HCT116 (cell line): ENCODE data around the gene PTGS1. TPM values are rescaled to one million over a fixed set of nuclear protein-coding genes. Genes with fewer than 3 reads are reported as not detected.

ENCODE experiments used
- ATAC-seq: fragments of 200-7000 bp; cut with Tn5 transposase; 2 replicates; pipeline ENCODE4 v1.9.1; 2020; ENCODE audit warnings: mild to moderate bottlenecking, moderate library complexity
- BruUV-seq: library from RNA; stranded (reverse); fragments of 400-500 nt; replicated peaks from 2 replicates; lab custom pipeline; 2021; lab: Mats Ljungman, UMichigan
- CTCF ChIA-PET: fragments of 300-600 bp; sonication (Branson Sonifier 250); formaldehyde crosslinking; loops from one replicate; lab custom pipeline; 2021; ENCODE audit warnings: antibody characterized with exemption; lab: Charles Lee
- POLR2A ChIA-PET: fragments of 300-600, 350-600 bp; sonication (Branson Sonifier 250); formaldehyde crosslinking; loops from one replicate; lab custom pipeline; 2021; ENCODE audit warnings: antibody characterized with exemption; lab: Charles Lee
- RAD21 ChIA-PET, 2 experiments: fragments of 300-600 bp; sonication (Branson Sonifier 250); formaldehyde crosslinking; loops; one replicate each; lab custom pipeline; 2023; ENCODE audit warnings: low total read pairs in 2 of 2; ENCODE audit not compliant: uncharacterized antibody in 2 of 2, unreplicated experiment in 2 of 2, low non-redundant PET in 1 of 2; lab: Charles Lee
- DNase-seq: peaks from one replicate; pipeline ENCODE4 v3.0.0-alpha.2; 2010; ENCODE audit warnings: low read depth, low spot score
- H2AFZ ChIP-seq: fragments of 200-600 bp; shearing (Covaris generic), sonication (generic); 2 replicates; pipeline ENCODE4 v1.6.1; 2017; ENCODE audit warnings: low read depth, mixed run types, mixed read lengths, antibody characterized with exemption, low read length; ENCODE audit not compliant: poor library complexity, severe bottlenecking
- H3K27ac ChIP-seq: 2 replicates; pipeline ENCODE4 v1.5.1; 2012; ENCODE audit warnings: low read depth, low read length
- H3K27me3 ChIP-seq: fragments of 200-600 bp; sonication (generic); 2 replicates; pipeline ENCODE4 v1.6.1; 2016; ENCODE audit warnings: mixed run types, low read length, mixed read lengths; ENCODE audit not compliant: insufficient read depth
- H3K36me3 ChIP-seq, 2 experiments: fragments of 200-500 bp in 1 of 2; fragments of 200-600 bp in 1 of 2; sonication (Bioruptor generic) in 1 of 2; sonication (generic) in 1 of 2; 2 replicates each; pipeline versions ENCODE4 v1.5.1 to v1.6.1; 2014 to 2016; ENCODE audit warnings: low read length in 2 of 2, inconsistent platforms in 1 of 2, mixed read lengths in 1 of 2, mixed run types in 1 of 2; ENCODE audit not compliant: insufficient read depth in 2 of 2, control insufficient read depth in 1 of 2
- H3K4me1 ChIP-seq, 2 experiments: fragments of 200-600 bp in 1 of 2; sonication (generic) in 1 of 2; 2 replicates each; pipeline versions ENCODE4 v1.5.1 to v1.6.1; 2012 to 2017; ENCODE audit warnings: low read length in 2 of 2, inconsistent platforms in 1 of 2, mild to moderate bottlenecking in 1 of 2, mixed read lengths in 1 of 2, mixed run types in 1 of 2, moderate library complexity in 1 of 2; ENCODE audit not compliant: insufficient read depth in 2 of 2, control insufficient read depth in 1 of 2
- H3K4me2 ChIP-seq: fragments of 200-600 bp; sonication (generic); 2 replicates; pipeline ENCODE4 v1.6.1; 2017; ENCODE audit warnings: mixed run types, low read length, mixed read lengths
- H3K4me3 ChIP-seq, 2 experiments: fragments of 200-600 bp in 1 of 2; sonication (generic) in 1 of 2; replicated peaks in 1 of 2; 2 replicates each; pipeline ENCODE4 v1.5.1; 2011 to 2016; ENCODE audit warnings: low read length in 2 of 2, control low read depth in 1 of 2, low read depth in 1 of 2, mild to moderate bottlenecking in 1 of 2, mixed read lengths in 1 of 2, mixed run types in 1 of 2
- H3K79me2 ChIP-seq: fragments of 200-600 bp; sonication (generic); 2 replicates; pipeline ENCODE4 v1.6.1; 2017; ENCODE audit warnings: mild to moderate bottlenecking, mixed run types, low read length, moderate library complexity, mixed read lengths; ENCODE audit not compliant: insufficient read depth
- H3K9ac ChIP-seq: fragments of 200-600 bp; sonication (generic); 2 replicates; pipeline ENCODE4 v1.6.1; 2016; ENCODE audit warnings: low read length, mixed read lengths
- H3K9me2 ChIP-seq: fragments of 200-600 bp; sonication (generic), shearing (Covaris generic); 2 replicates; pipeline ENCODE4 v1.6.1; 2017; ENCODE audit warnings: mixed run types, mild to moderate bottlenecking, moderate library complexity; ENCODE audit not compliant: insufficient read depth
- H3K9me3 ChIP-seq, 2 experiments: fragments of 200-500 bp in 1 of 2; fragments of 200-600 bp in 1 of 2; sonication (Bioruptor generic) in 1 of 2; sonication (generic) in 1 of 2; 2 replicates each; pipeline ENCODE4 v1.6.1; 2014 to 2017; ENCODE audit warnings: low read length in 2 of 2, mixed read lengths in 2 of 2, inconsistent platforms in 1 of 2, low read depth in 1 of 2, mild to moderate bottlenecking in 1 of 2, mixed run types in 1 of 2, moderate library complexity in 1 of 2; ENCODE audit not compliant: control insufficient read depth in 1 of 2, insufficient read depth in 1 of 2
- H4K20me1 ChIP-seq: fragments of 200-600 bp; sonication (generic), shearing (Covaris generic); 2 replicates; pipeline ENCODE4 v1.6.1; 2017; ENCODE audit warnings: mixed run types, mild to moderate bottlenecking, moderate library complexity; ENCODE audit not compliant: insufficient read depth
- ATF3 ChIP-seq: IDR thresholded peaks from 2 replicates; pipeline ENCODE4 v1.6.1; 2012
- CEBPB ChIP-seq: IDR thresholded peaks from 2 replicates; pipeline ENCODE4 v1.6.1; 2012; ENCODE audit warnings: low read depth
- CTCF ChIP-seq, 3 experiments: fragments of 200-600 bp in 1 of 3; sonication (generic) in 1 of 3; IDR thresholded peaks in 2 of 3; conservative IDR thresholded peaks in 1 of 3; 2 replicates each; pipeline ENCODE4 v1.5.1; 2012 to 2017; ENCODE audit warnings: low read depth in 2 of 3, low read length in 2 of 3, antibody characterized with exemption in 1 of 3, borderline replicate concordance in 1 of 3, control low read depth in 1 of 3, mild to moderate bottlenecking in 1 of 3, mixed read lengths in 1 of 3, mixed run types in 1 of 3, moderate library complexity in 1 of 3; ENCODE audit not compliant: insufficient read depth in 1 of 3
- ELF1 ChIP-seq: IDR thresholded peaks from 2 replicates; pipeline ENCODE4 v1.6.1; 2012; ENCODE audit warnings: low read depth, borderline replicate concordance
- EZH2 ChIP-seq: fragments of 200-600 bp; sonication (generic); IDR thresholded peaks from 2 replicates; pipeline ENCODE4 v1.6.1; 2017; ENCODE audit warnings: antibody characterized with exemption, mixed run types
- EZH2phosphoT487 ChIP-seq: fragments of 200-600 bp; IDR thresholded peaks from 2 replicates; pipeline ENCODE4 v1.6.1; 2018; ENCODE audit warnings: antibody characterized with exemption, borderline replicate concordance
- FOSL1 ChIP-seq: IDR thresholded peaks from 2 replicates; pipeline ENCODE4 v1.6.1; 2012; ENCODE audit warnings: low read depth
- JUND ChIP-seq: IDR thresholded peaks from 2 replicates; pipeline ENCODE4 v1.6.1; 2012
- MAX ChIP-seq: IDR thresholded peaks from 2 replicates; pipeline ENCODE4 v1.6.1; 2012
- POLR2A ChIP-seq: IDR thresholded peaks from 2 replicates; pipeline ENCODE4 v1.7.0; 2011; ENCODE audit warnings: borderline replicate concordance; ENCODE audit not compliant: insufficient read depth, insufficient read length; ENCODE audit errors: extremely low read depth
- POLR2AphosphoS5 ChIP-seq: IDR thresholded peaks from 2 replicates; pipeline ENCODE4 v1.6.1; 2011; ENCODE audit warnings: mild to moderate bottlenecking, low read depth, low read length, moderate library complexity
- SP1 ChIP-seq: IDR thresholded peaks from 2 replicates; pipeline ENCODE4 v1.6.1; 2012; ENCODE audit warnings: low read depth
- YY1 ChIP-seq: IDR thresholded peaks from 2 replicates; pipeline ENCODE4 v1.6.1; 2011; ENCODE audit warnings: low read length, low read depth, moderate library complexity, mild to moderate bottlenecking; ENCODE audit not compliant: insufficient replicate concordance; ENCODE audit errors: extremely low read depth
- ZBTB33 ChIP-seq: IDR thresholded peaks from 2 replicates; pipeline ENCODE4 v1.6.1; 2011; ENCODE audit warnings: mild to moderate bottlenecking, low read length, moderate library complexity; ENCODE audit not compliant: insufficient replicate concordance; ENCODE audit errors: extremely low read depth
- intact Hi-C: fragments of 100-400 bp; cut with micrococcal nuclease; formaldehyde crosslinking; loops from 2 replicates; pipeline ENCODE4 v1.10.0; 2022
- total RNA-seq: library from RNA; stranded (reverse); gene quantifications from one replicate; pipeline ENCODE4 v1.2.1, GENCODE V29; 2021; ENCODE audit not compliant: unreplicated experiment

PTGS1 gene
- total RNA-seq, 1 experiment from 2014 or later = 3.5 TPM

- BruUV-seq = no TSS peak
- intact Hi-C loops = no loop called here
- Histone ChIP-seq H3K9ac (no peak overlapping the region), H2AFZ (no peak overlapping the region), H3K9me3 (no peaks in the 10 kb centered on the region), H3K27me3 (no peaks in the 10 kb centered on the region), H3K9me2 (no peaks in the 10 kb centered on the region), H3K36me3 (no peaks in the 10 kb centered on the region), H3K4me1 (peaks cover 4 to 5% of the 10 kb centered on the region in 2 experiments; a peak in 2 of 4 replicates), H3K79me2 (no peaks in the 10 kb centered on the region), H3K4me3 (no peak overlapping the region), H3K4me2 (no peak overlapping the region), H3K27ac (no peak overlapping the region), H4K20me1 (no peaks in the 10 kb centered on the region)
- ChIA-PET RAD21 (no interaction called here), CTCF (interaction anchor here (1.2 to 1.7 kb wide), 3 partner anchors 116 to 240 kb away, joined by 3 to 6 read pairs (median 3); no protein-coding TSS in a partner anchor), POLR2A (no interaction called here)
- DNase-seq = no peak
- ATAC-seq = no peak
- TF ChIP-seq JUND = no peak
- TF ChIP-seq EZH2 = no peak
- no peak for TF ChIP-seq POLR2A
- TF ChIP-seq MAX = no peak
- no peak for TF ChIP-seq ATF3
- no peak for TF ChIP-seq ZBTB33
- no peak for TF ChIP-seq CTCF (IDR thresholded peaks at IDR 0.05 in 2 of 3, conservative IDR thresholded peaks at IDR 0.05 in 1 of 3; ENCODE audit: borderline replicate concordance in 1 of 3, insufficient read depth in 1 of 3, low read depth in 2 of 3, low read length in 2 of 3)
- TF ChIP-seq CEBPB = no peak
- TF ChIP-seq FOSL1 = no peak
- TF ChIP-seq EZH2phosphoT487 = no peak
- no peak for TF ChIP-seq POLR2AphosphoS5
- no peak for TF ChIP-seq SP1
- TF ChIP-seq YY1 = no peak
- no peak for TF ChIP-seq ELF1
Measured at GRCh38 chr9:122338994-122339393, 31.8 kb upstream of the PTGS1 start.
